ENCODE measurements around the gene ADGRD1. TPM values are rescaled to one million over a fixed set of nuclear protein-coding genes. Genes with fewer than 3 reads are reported as not detected.

The ADGRD1 gene
- total and polyA plus RNA-seq, 12 donors = 0.87 to 6.0 (median 1.6) TPM

DNA sequence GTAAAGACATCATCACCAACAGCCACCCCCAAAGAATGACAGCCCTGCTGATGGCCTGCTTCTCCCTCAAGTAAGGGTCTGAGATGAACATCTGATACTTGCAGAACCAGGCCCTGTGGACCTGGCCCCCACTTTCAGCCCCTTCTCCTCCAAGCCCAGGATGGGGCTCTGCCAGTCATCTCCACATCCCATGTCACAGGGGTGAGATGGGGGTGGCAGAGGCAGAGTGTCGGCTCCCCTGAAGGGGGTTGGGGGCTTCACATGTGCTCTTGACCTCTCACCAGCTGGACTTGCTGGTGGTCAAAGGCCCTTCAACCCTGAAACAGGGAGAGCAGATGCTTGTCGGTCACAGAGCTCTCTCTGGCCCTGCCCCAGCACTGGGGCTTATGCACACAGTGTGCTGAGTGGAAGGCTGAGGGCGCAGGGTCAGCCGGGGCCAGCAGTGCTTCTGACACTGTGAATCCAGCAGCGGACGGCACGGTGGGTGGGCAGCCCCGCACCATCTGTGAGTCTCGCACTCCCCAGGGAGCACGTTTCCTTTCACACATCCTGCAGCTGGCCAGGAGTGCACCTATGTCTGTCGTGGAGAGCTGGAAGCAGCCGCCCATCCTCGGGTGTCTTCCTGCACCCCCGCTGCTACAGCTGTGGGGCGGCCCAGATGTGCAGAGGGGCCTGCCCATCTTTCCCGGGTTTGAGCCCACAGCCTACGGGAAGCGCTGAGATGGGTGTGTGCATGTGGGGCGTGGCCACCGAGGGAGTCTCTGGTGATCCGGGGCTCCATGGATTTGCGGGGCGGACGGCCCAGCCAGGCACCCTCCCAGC is 94.3 kb downstream of the ADGRD1 start:
- H3K4me1 ChIP-seq (replicated peaks in 1 of 2) = no peaks in the 10 kb centered on the region
- H3K27ac ChIP-seq = no peak overlapping the region
- WGBS, 4 donors = 53 to 75% (median 73%) methylated on average over 6 to 24 of the region's 24 CpGs
- no peak for DNase-seq
- H3K27me3 ChIP-seq = no peaks in the 10 kb centered on the region
- H3K36me3 ChIP-seq (replicated peaks in 1 of 2) = no peaks in the 10 kb centered on the region
- intact Hi-C loops (cut with DNase I) = no loop called here
- no peaks in the 10 kb centered on the region for H3K9me3 ChIP-seq (replicated peaks in 1 of 3)
- H3K4me3 ChIP-seq = no peak overlapping the region
- TF ChIP-seq CTCF (IDR thresholded peaks at IDR 0.05) (no peak), POLR2A (IDR thresholded peaks at IDR 0.05) (no peak)

DNA sequence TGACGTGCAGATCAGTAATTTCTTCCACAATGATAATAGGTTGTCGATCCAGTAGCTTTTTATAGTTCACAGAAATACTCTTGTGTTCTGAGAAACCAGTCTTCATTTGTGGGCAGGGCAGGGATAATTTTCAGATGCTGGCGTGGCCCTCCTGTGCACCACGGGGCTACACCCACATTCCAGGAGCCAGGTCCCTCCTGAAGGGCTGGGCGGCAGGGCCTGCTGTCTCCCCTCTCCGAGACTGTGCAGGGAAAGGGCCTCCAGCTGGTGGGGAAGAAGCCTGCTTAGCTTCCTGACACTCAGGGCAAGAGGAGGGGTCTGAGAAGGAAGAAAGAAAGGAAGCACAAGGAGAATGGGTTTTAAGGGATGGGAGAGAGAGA is 94.9 kb downstream of the ADGRD1 start:
- TF ChIP-seq CTCF (IDR thresholded peaks at IDR 0.05) (no peak), POLR2A (IDR thresholded peaks at IDR 0.05) (no peak)
- Histone ChIP-seq H3K27ac (no peak overlapping the region), H3K36me3 (replicated peaks in 1 of 2) (no peaks in the 10 kb centered on the region), H3K9me3 (replicated peaks in 1 of 3) (no peaks in the 10 kb centered on the region), H3K27me3 (no peaks in the 10 kb centered on the region), H3K4me3 (no peak overlapping the region), H3K4me1 (replicated peaks in 1 of 2) (no peaks in the 10 kb centered on the region)
- intact Hi-C loops (cut with DNase I) = no loop called here
- DNase-seq = no peak
- WGBS, 4 donors = 78 to 84% (median 81%) methylated on average over 5 to 6 of the region's 6 CpGs

DNA sequence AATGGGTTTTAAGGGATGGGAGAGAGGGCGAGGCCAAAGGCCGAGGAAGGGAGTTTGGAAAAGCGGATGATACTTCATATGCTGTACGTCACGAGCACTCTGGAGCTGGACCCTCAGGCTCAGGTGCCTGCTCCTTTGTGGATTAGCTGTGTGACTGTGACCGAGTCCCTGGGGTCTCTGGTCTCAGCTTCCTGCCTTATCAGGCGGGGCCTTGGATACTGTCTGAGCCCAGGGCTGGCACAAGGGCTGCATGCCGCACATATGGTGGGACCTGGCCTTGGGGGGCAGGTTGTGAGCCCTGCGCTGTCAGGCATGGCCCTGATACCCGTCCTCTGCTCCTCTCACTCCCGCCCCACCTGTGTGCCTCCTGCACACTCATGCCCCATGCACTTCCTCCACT is 95.3 kb downstream of the ADGRD1 start:
- no peak for TF ChIP-seq POLR2A (IDR thresholded peaks at IDR 0.05)
- no peak for TF ChIP-seq CTCF (IDR thresholded peaks at IDR 0.05)
- Histone ChIP-seq H3K27me3 (no peaks in the 10 kb centered on the region), H3K4me1 (replicated peaks in 1 of 2) (no peaks in the 10 kb centered on the region), H3K27ac (no peak overlapping the region), H3K4me3 (no peak overlapping the region), H3K9me3 (replicated peaks in 1 of 3) (no peaks in the 10 kb centered on the region), H3K36me3 (replicated peaks in 1 of 2) (no peaks in the 10 kb centered on the region)
- 82 to 97% (median 89%) methylated on average over 10 to 11 of the region's 11 CpGs for WGBS, 4 donors
- intact Hi-C loops (cut with DNase I) = no loop called here
- DNase-seq = no peak

DNA sequence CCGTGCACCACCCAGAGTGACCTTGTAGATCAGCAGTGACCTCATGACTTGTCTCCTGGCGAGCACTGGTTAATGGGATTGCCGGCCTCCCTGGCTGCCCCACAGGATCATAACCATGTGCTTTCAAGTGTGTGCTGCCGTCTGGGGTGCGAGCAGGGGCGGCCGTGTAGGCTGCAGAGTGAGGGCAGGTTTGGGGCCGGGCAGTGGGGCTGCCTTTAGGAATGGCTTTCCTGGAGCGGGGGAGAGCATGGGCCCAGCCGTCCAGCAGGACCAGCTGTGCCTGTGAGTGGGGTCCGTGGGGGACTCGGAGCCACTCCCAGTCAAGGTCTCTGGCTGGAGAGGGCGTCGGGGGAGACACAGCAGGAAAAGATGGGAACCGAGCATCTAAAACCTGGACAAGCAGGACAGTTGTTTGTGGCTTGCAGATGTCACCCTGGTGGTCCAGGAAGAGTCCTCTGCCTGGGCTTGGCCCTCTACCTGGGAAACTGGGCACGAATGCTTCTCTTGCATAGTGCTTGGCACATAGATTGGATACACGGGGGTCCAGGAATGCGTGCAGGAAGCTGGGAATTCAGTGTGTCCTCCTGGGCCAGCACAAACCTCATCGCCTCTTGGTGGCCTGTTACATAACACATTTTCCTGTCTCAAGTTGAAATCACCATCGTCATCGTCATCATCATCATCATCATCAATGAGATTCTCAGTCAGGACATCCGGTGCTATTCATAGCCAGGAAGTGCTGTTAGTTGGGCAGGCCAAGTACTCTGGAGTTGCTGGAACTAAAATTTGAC is 96.0 kb downstream of the ADGRD1 start:
- Histone ChIP-seq H3K4me1 (replicated peaks in 1 of 2) (no peaks in the 10 kb centered on the region), H3K9me3 (replicated peaks in 1 of 3) (no peaks in the 10 kb centered on the region), H3K4me3 (no peak overlapping the region), H3K27ac (no peak overlapping the region), H3K27me3 (no peaks in the 10 kb centered on the region), H3K36me3 (replicated peaks in 1 of 2) (no peaks in the 10 kb centered on the region)
- no peak for DNase-seq
- WGBS, 4 donors = 64 to 84% (median 73%) methylated on average over 12 to 22 of the region's 22 CpGs
- TF ChIP-seq CTCF (IDR thresholded peaks at IDR 0.05) (no peak), POLR2A (IDR thresholded peaks at IDR 0.05) (no peak)
- intact Hi-C loops (cut with DNase I) = no loop called here
